OCI-LY3 (cell line): ENCODE data around the gene AFMID.

ENCODE experiments used
- H2AFZ ChIP-seq: fragments of 200-600, 300-600 bp; shearing (Covaris generic); 2 replicates; pipeline ENCODE4 v1.6.0; 2014; ENCODE audit warnings: antibody characterized with exemption, low read depth, low read length
- H3K27ac ChIP-seq: fragments of 200-600, 300-600 bp; sonication (generic); 2 replicates; pipeline ENCODE4 v1.5.1; 2014; ENCODE audit warnings: mild to moderate bottlenecking, low read length, moderate library complexity, mixed read lengths
- H3K27me3 ChIP-seq: fragments of 200-600, 300-600 bp; sonication (generic); 2 replicates; pipeline ENCODE4 v1.6.1; 2014; ENCODE audit warnings: low read depth, low read length, mixed read lengths
- H3K36me3 ChIP-seq: fragments of 200-600, 300-600 bp; sonication (generic); replicated peaks from 2 replicates; pipeline ENCODE3; 2014; ENCODE audit warnings: low read depth, low read length, mixed read lengths
- H3K4me1 ChIP-seq: fragments of 300-600, 200-600 bp; sonication (generic); 2 replicates; pipeline ENCODE4 v1.6.1; 2014; ENCODE audit warnings: low read length, mixed read lengths
- H3K4me2 ChIP-seq: fragments of 200-600, 300-600 bp; sonication (generic); 2 replicates; pipeline ENCODE4 v1.6.1; 2014; ENCODE audit warnings: low read length, mixed read lengths
- H3K4me3 ChIP-seq: fragments of 300-600, 200-600 bp; sonication (generic); 2 replicates; pipeline ENCODE4 v1.5.1; 2014; ENCODE audit warnings: antibody characterized with exemption, mild to moderate bottlenecking, low read length, moderate library complexity
- H3K79me2 ChIP-seq: fragments of 300-600, 200-600 bp; shearing (Covaris generic); 2 replicates; pipeline ENCODE4 v1.6.1; 2014; ENCODE audit warnings: mild to moderate bottlenecking, low read length, mixed read lengths
- H3K9ac ChIP-seq: fragments of 300-600, 200-600 bp; shearing (Covaris generic); 2 replicates; pipeline ENCODE4 v1.6.0; 2014; ENCODE audit warnings: mild to moderate bottlenecking, low read length, moderate library complexity
- H3K9me3 ChIP-seq: fragments of 200-600, 300-600 bp; shearing (Covaris generic); 2 replicates; pipeline ENCODE4 v1.6.1; 2014; ENCODE audit warnings: low read length, mixed read lengths; ENCODE audit not compliant: insufficient read depth
- H4K20me1 ChIP-seq: fragments of 200-600, 300-600 bp; sonication (generic); 2 replicates; pipeline ENCODE4 v1.6.1; 2016; ENCODE audit warnings: low read length, mixed read lengths; ENCODE audit not compliant: insufficient read depth
- EZH2phosphoT487 ChIP-seq: fragments of 200-600 bp; shearing (Covaris generic); IDR thresholded peaks from 2 replicates; pipeline ENCODE4 v1.6.1; 2018; ENCODE audit warnings: antibody characterized with exemption, mixed run types, low read depth
- TF ChIP-seq, protein P1 (sequence below): fragments of 200-600, 300-600 bp; sonication (generic); IDR thresholded peaks from 2 replicates; pipeline ENCODE4 v1.5.1; 2014; ENCODE audit warnings: antibody characterized with exemption, low read length, low read depth

Gene AFMID

DNA sequence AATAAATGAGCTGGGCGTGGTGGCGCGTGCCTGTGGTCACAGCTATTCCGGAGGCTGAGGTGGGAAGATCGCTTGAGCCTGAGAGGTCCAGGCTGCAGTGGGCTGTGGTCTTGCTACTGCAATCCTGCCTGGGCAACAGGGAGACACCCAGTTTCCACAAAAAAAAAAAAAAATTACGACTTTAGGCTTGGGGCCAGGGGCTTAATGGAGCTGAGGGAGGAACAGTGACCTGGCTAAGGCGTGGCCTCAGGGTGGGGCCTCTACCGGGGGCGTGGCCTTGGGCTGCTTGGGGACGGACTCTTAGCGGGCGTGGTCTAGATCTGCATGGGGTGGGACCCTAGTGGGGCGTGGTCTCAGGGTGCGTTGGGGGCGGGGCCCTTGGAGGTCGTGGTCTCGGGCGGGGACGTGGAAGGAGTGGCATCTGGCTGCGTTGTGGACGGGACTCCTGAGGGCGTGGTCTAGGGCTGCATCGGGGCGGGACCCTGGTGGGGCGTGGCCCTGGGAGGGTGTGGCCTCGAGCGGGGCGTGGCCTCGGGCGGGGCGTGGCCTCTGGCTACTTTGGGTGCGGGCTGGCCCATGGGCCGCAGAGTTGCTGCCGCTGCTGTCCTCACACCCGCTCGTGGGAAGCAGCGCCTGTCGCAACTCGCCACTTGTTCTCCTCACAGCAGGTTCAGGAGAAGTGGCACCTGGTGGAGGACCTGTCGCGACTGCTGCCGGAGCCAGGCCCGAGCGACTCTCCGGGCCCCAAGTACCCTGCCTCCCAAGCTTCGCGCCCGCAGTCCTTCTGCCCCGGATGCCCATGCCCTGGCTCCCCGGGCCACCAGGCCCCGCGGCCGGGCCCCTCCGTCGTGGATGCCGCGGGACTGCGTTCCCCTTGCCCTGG, 46.8 kb upstream of the AFMID start:
- H3K27ac ChIP-seq = peak overlapping the region; percentile 15; the same call in 1 of the 2 replicates
- H3K36me3 ChIP-seq = peaks cover 5% of the 10 kb centered on the region
- H3K9me3 ChIP-seq = no peaks in the 10 kb centered on the region
- TF ChIP-seq, protein P1, sequence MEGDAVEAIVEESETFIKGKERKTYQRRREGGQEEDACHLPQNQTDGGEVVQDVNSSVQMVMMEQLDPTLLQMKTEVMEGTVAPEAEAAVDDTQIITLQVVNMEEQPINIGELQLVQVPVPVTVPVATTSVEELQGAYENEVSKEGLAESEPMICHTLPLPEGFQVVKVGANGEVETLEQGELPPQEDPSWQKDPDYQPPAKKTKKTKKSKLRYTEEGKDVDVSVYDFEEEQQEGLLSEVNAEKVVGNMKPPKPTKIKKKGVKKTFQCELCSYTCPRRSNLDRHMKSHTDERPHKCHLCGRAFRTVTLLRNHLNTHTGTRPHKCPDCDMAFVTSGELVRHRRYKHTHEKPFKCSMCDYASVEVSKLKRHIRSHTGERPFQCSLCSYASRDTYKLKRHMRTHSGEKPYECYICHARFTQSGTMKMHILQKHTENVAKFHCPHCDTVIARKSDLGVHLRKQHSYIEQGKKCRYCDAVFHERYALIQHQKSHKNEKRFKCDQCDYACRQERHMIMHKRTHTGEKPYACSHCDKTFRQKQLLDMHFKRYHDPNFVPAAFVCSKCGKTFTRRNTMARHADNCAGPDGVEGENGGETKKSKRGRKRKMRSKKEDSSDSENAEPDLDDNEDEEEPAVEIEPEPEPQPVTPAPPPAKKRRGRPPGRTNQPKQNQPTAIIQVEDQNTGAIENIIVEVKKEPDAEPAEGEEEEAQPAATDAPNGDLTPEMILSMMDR = no peak
- no peak for TF ChIP-seq EZH2phosphoT487
- peaks cover 78% of the 10 kb centered on the region for H3K4me1 ChIP-seq
- no peak overlapping the region for H3K9ac ChIP-seq
- H3K4me3 ChIP-seq = no peak overlapping the region
- H2AFZ ChIP-seq = no peak overlapping the region
- H3K4me2 ChIP-seq = peak overlapping the region; percentile 37
- H4K20me1 ChIP-seq = no peaks in the 10 kb centered on the region
- no peaks in the 10 kb centered on the region for H3K27me3 ChIP-seq
- H3K79me2 ChIP-seq = no peaks in the 10 kb centered on the region

DNA sequence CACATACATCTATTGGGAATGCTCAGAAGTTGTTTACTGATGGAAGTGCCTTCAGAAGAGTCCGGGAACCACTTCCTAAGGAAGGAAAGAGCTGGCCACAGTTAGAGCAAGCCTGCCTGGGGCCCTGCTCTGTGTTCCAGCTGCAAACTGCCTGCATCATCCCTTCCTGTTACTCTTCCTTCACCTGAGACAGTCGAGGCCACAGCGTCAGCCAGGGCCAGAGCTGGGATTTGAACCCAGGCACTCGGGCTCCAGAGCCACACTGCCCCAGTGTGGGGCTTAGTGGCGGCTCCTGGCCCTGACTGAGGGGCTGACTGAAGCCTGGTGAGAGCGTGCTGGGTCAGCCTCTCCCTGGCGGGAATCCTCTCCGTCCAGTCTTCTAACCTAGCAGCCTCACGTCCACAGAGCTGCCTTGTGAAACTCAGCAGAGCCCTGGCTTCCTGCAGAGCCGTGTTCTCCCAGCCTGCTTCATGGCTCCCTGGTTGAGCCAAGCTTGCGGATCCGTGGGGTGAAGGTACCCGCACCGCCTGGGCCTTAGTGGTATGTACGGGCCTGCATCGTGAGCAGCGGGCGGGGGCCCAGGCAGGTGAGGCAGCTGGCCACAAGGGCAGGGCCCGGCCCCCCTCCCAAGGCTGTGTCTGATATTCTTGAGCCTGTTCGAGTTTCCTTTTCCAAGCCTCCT, 45.6 kb upstream of the AFMID start:
- H3K27ac ChIP-seq = no peak overlapping the region; the same call in 1 of the 2 replicates
- H3K4me2 ChIP-seq = no peak overlapping the region; the same call in 1 of the 2 replicates
- H3K27me3 ChIP-seq = no peaks in the 10 kb centered on the region
- no peaks in the 10 kb centered on the region for H4K20me1 ChIP-seq
- H3K79me2 ChIP-seq = peaks cover 3% of the 10 kb centered on the region; the same call in 1 of the 2 replicates
- no peak overlapping the region for H2AFZ ChIP-seq
- peaks cover 5% of the 10 kb centered on the region for H3K36me3 ChIP-seq
- peaks cover 90% of the 10 kb centered on the region for H3K4me1 ChIP-seq
- no peaks in the 10 kb centered on the region for H3K9me3 ChIP-seq
- no peak for TF ChIP-seq EZH2phosphoT487
- TF ChIP-seq, protein P1 = no peak
- H3K9ac ChIP-seq = peak overlapping the region; percentile 10; the same call in 1 of the 2 replicates
- no peak overlapping the region for H3K4me3 ChIP-seq

DNA sequence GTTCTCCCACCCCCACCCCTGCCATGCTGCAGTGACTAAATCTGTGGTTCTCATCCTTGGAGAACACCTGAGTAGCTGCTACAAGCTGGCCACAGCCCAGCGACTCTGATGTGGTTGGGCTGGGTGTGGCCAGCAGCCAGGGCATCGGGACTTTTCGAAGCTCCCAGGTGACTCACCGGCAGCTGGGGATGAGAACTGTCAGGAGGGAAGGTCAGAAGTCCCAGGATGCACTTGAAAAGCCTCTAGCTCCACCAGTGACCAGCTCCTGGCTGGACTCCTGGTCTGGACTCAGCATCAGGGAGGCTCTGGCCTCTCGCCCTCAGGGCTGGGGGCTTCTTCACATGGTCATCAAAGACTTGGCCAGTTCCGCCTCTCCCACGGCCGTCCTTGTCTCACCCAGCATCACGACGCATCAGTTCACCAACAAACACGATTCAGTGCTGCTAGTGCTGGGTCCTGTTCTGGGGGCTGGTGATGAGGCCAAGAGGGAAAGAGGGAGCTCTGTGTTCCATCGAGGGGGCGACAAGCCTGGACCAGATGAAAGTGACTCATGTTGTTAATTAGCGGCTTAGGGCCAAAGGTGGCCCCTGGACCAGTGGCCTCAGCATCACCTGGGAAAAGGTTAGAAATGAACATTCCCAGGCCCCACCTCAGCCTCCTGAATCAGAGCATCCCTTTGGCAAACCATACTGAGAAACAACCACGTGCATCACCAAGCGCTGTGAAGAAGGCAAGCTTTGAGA, 44.9 kb upstream of the AFMID start:
- no peaks in the 10 kb centered on the region for H4K20me1 ChIP-seq
- peaks cover 91% of the 10 kb centered on the region for H3K4me1 ChIP-seq
- H3K79me2 ChIP-seq = peaks cover 3% of the 10 kb centered on the region; the same call in 1 of the 2 replicates

More for the DNA sequence above, 44.9 kb upstream of the AFMID start:
- no peaks in the 10 kb centered on the region for H3K9me3 ChIP-seq
- TF ChIP-seq, protein P1 = no peak
- TF ChIP-seq EZH2phosphoT487 = no peak
- no peak overlapping the region; the same call in 1 of the 2 replicates for H3K27ac ChIP-seq
- H3K36me3 ChIP-seq = peaks cover 5% of the 10 kb centered on the region
- no peak overlapping the region; the same call in 1 of the 2 replicates for H3K4me2 ChIP-seq
- H2AFZ ChIP-seq = no peak overlapping the region
- H3K9ac ChIP-seq = peak overlapping the region; percentile 10; the same call in 1 of the 2 replicates
- H3K27me3 ChIP-seq = no peaks in the 10 kb centered on the region
- H3K4me3 ChIP-seq = no peak overlapping the region
